NCI-H82 treated with DMSO at 0.1 percent for 48 hours (cell line): Measurements from ENCODE around the gene ANTXRL.
"Not testable (repeated sequence)": the region's sequence is repeated elsewhere in the genome, so short reads cannot be mapped to it uniquely, and the experiment has no call there.

Experiments used
- DNase-seq: peaks from one replicate; lab custom pipeline; 2025; ENCODE audit not compliant: unreplicated experiment; lab: John Stamatoyannopoulos, UW

The ANTXRL gene

GRCh38 chr10:46327685-46328084, 40.9 kb downstream of the ANTXRL start:
- no peak for DNase-seq

GRCh38 chr10:46328853-46329689, 42.3 kb downstream of the ANTXRL start:
- no peak for DNase-seq

GRCh38 chr10:46329690-46330016, 42.9 kb downstream of the ANTXRL start:
- DNase-seq = no peak

- DNase-seq = no peak
Measured at GRCh38 chr10:46330894-46331293, 44.1 kb downstream of the ANTXRL start.

- DNase-seq = not testable (repeated sequence)
Measured at GRCh38 chr10:46365484-46365883, 78.7 kb downstream of the ANTXRL start.

- not testable (repeated sequence) for DNase-seq
Measured at GRCh38 chr10:46367209-46367608, 80.4 kb downstream of the ANTXRL start.

GRCh38 chr10:46367666-46368240, 81.0 kb downstream of the ANTXRL start:
- DNase-seq = not testable (repeated sequence)

GRCh38 chr10:46368956-46369355, 82.2 kb downstream of the ANTXRL start:
- not testable (repeated sequence) for DNase-seq

GRCh38 chr10:46374410-46374809, 87.6 kb downstream of the ANTXRL start:
- not testable (repeated sequence) for DNase-seq

- not testable (repeated sequence) for DNase-seq
Measured at GRCh38 chr10:46375406-46375805, 88.6 kb downstream of the ANTXRL start, which contains the start of gene ANXA8L1. Gene ANXA8L1 (plus strand): TSS chr10:46375776. CDS start chr10:46375852, 76 bp downstream.

GRCh38 chr10:46377022-46377421, 90.2 kb downstream of the ANTXRL start:
- not testable (repeated sequence) for DNase-seq

GRCh38 chr10:46377651-46378050, 90.9 kb downstream of the ANTXRL start:
- not testable (repeated sequence) for DNase-seq

- not testable (repeated sequence) for DNase-seq
Measured at GRCh38 chr10:46378108-46378507, 91.3 kb downstream of the ANTXRL start.

GRCh38 chr10:46379233-46379848, 92.5 kb downstream of the ANTXRL start:
- DNase-seq = not testable (repeated sequence)
